Measurements from ENCODE around the gene ASAP2. TPM values are rescaled to one million over a fixed set of nuclear protein-coding genes. Genes with fewer than 3 reads are reported as not detected.

The ASAP2 gene
- total RNA-seq, 1 donor from 2014 or later, result 32.2 TPM

GRCh38 chr2:9445089-9445488, 238.5 kb downstream of the ASAP2 start:
- FAIRE-seq (no peak), DNase-seq (ENCODE audit: low spot score in 2 of 2) (no peak)

- FAIRE-seq (no peak), DNase-seq (ENCODE audit: low spot score in 2 of 2) (no peak)
Measured at GRCh38 chr2:9451231-9451630, 244.6 kb downstream of the ASAP2 start.

Other genes starting within 250 kb of the ASAP2 start
- gene MBOAT2, start 203.1 kb upstream of the ASAP2 start, total RNA-seq, result 125 TPM
- 45.7 TPM for gene ITGB1BP1, start 216.7 kb downstream of the ASAP2 start, total RNA-seq
- gene CPSF3, start 216.8 kb downstream of the ASAP2 start, total RNA-seq, result 39.9 TPM

Data from frontal cortex (tissue), 4 donors.